Ovary (tissue), 3 donors: ENCODE measurements around the gene CFAP65.

Source experiments
- CTCF ChIP-seq, 3 donors: fragments of 450-650 bp in 2 of 3; fragments of 200-600 bp in 1 of 3; IDR thresholded peaks; one replicate each; pipeline versions ENCODE4 v1.5.1 to v1.8.0; 2016 to 2022; ENCODE audit warnings: antibody characterized with exemption in 3 of 3, mild to moderate bottlenecking in 1 of 3
- EP300 ChIP-seq: sonication (generic); formaldehyde crosslinking; IDR thresholded peaks from one replicate; pipeline ENCODE4 v1.6.1; 2017; ENCODE audit warnings: antibody characterized with exemption
- POLR2A ChIP-seq: fragments of 450-650 bp; IDR thresholded peaks from one replicate; pipeline ENCODE4 v1.6.1; 2017; ENCODE audit warnings: antibody characterized with exemption, mild to moderate bottlenecking, moderate library complexity
- donor health status: DM: no; HTN: no; CAD: no.

GRCh38 chr2:219037783-219038499 lies 3.4 kb downstream of the CFAP65 start:
- TF ChIP-seq CTCF (IDR thresholded peaks at IDR 0.05): no peak
- no peak for TF ChIP-seq POLR2A
- TF ChIP-seq EP300: no peak
